Measurements from ENCODE around the gene PHC3.

GRCh38 chr3:170142373-170142772 lies 39.2 kb downstream of the PHC3 start:
- no peak for TF ChIP-seq POLR2A (IDR thresholded peaks at IDR 0.05; ENCODE audit: low read depth, low read length)
- no peak for TF ChIP-seq TAF1 (IDR thresholded peaks at IDR 0.05; ENCODE audit: borderline replicate concordance, low read depth, low read length)
- no peak for TF ChIP-seq POLR2AphosphoS5 (IDR thresholded peaks at IDR 0.05; ENCODE audit: low read depth, low read length)

All from GM12892 (cell line).